IPS-NIHi7 (cell line): ENCODE results near the gene BBS1.

ENCODE experiments used
- DNase-seq: peaks from one replicate; pipeline ENCODE4 v3.0.0; 2012; ENCODE audit warnings: mixed read lengths; ENCODE audit errors: extremely low spot score

BBS1 gene

GRCh38 chr11:66477263-66478201 lies 32.9 kb upstream of the BBS1 start:
- DNase-seq, result no peak

DNA sequence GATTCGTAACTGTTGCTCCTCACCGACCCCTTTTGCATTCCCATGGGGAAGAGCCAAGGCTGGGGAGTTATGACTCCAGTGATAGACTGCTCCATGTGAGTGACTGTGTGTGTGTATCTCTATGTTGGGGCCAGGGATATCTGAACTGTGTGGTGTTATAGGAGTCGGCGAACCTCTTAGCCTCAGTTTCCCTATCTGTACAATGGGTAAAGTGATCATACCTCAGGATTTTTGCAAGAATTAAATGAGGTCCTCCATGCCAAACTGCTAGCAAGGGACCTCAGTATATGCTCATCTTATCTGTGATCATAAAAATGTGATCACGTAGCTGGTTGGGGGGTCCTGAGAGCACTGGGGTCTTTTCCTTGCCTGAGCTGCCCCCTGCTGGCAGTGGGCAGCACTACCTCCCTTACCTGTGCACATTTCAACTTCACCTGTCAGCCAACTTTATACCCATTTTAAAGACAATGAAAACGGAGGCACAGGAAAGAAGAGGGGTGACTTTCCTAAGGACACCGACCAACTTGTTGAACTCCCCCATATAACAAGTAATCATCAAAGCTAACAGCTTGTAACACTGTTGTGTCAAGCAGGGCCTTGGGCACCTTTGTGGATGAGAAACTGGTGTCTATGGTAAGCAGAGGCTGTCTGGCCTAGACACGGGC lies 31.6 kb upstream of the BBS1 start:
- peak; percentile 68 for DNase-seq

- DNase-seq, result no peak
Observed at GRCh38 chr11:66479394-66480116, 30.9 kb upstream of the BBS1 start.

- peak; percentile 100 for DNase-seq
Observed at GRCh38 chr11:66480117-66480938, 30.1 kb upstream of the BBS1 start, which contains the start of gene DPP3. TSS of gene DPP3 (plus strand) at chr11:66480434. CDS start at chr11:66482201, 1,767 bp downstream.

- no peak for DNase-seq
Observed at GRCh38 chr11:66484806-66485380, 25.5 kb upstream of the BBS1 start.

GRCh38 chr11:66488957-66489356 lies 21.5 kb upstream of the BBS1 start:
- no peak for DNase-seq

- DNase-seq, result no peak
Observed at GRCh38 chr11:66489636-66490035, 20.8 kb upstream of the BBS1 start.

- DNase-seq, result peak; percentile 76
Observed at GRCh38 chr11:66491315-66491935, 19.0 kb upstream of the BBS1 start.

- no peak for DNase-seq
Observed at GRCh38 chr11:66492161-66492865, 18.1 kb upstream of the BBS1 start.

- no peak for DNase-seq
Observed at GRCh38 chr11:66493130-66493529, 17.3 kb upstream of the BBS1 start.

GRCh38 chr11:66494458-66494857 lies 16.0 kb upstream of the BBS1 start:
- no peak for DNase-seq

DNA sequence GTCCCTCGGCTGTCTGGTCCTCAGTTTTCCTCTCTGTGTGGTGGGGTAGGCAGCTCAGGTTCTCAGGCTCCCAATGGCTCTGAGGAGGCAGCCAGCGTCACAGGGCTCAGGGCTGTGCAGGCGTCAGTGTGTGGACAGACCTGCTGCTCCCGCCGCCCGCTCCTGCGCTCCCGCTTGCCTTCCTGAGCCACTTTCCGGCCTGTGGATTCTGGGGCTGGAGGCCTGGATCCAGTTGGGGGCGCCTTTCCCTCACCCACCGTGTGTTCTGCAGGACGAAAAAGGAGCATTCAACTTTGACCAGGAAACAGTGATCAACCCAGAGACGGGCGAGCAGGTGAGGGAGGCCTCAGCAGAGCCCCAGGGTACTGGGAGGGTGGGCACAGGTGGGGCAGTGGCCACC lies 15.5 kb upstream of the BBS1 start:
- peak; percentile 38 for DNase-seq

- DNase-seq, result peak; percentile 34
Observed at GRCh38 chr11:66495401-66495854, 15.0 kb upstream of the BBS1 start.

- DNase-seq, result no peak
Observed at GRCh38 chr11:66497206-66497605, 13.2 kb upstream of the BBS1 start.

DNA sequence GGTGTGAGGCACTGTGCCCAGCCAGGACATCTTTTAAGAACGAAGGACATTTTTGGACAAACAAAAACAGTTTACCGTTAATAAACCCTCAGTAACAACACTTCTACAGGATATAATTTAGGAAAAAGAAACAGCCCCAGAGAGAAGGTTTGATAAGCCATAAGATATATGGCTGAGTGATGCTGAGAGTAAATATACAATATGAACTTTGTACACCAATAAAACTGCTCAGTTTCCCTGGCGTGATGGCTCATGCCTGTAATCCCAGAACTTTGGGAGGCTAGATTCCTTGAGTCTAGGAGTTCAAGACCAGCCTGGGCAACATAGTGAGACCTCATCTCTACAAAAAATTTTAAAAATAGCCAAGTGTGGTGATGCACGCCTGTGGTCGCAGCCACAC lies 11.9 kb upstream of the BBS1 start:
- no peak for DNase-seq

GRCh38 chr11:66505276-66505816 lies 5.1 kb upstream of the BBS1 start:
- DNase-seq, result no peak

DNA sequence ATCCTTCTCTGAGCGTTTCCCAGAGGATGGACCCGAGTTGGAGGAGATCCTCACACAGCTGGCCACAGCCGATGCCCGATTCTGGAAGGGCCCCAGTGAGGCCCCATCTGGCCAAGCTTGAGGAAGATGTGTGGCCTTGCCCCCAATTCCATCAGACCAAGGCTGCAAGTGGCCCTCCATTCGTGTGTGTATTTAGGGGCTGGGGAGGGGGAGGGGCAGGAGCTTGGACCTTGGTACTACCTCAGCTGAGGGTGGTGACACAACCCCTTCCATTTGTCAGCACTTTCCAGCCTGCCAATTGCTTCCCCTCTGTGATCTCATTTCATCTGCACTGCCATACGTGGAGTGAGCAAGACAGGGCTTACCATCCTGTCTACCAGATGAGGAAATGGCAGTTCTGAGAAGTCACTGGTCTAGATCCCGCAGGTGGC lies 1.3 kb upstream of the BBS1 start:
- DNase-seq, result no peak

DNA sequence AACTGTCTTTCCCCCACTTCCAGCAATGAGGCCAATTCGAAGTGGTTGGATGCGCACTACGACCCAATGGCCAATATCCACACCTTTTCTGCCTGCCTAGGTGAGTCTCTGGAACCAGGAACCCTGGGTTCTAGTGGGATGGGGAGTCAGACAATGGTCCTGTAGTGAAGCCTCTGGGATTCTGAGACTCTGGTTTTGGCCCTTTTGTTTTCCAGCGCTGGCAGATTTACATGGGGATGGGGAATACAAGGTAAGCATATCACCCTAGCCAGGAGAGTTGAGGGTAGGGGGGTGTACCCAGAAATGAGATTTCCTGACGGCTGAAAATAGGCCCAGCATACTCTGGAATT lies 530 bp downstream of the BBS1 start:
- DNase-seq, result no peak

DNA sequence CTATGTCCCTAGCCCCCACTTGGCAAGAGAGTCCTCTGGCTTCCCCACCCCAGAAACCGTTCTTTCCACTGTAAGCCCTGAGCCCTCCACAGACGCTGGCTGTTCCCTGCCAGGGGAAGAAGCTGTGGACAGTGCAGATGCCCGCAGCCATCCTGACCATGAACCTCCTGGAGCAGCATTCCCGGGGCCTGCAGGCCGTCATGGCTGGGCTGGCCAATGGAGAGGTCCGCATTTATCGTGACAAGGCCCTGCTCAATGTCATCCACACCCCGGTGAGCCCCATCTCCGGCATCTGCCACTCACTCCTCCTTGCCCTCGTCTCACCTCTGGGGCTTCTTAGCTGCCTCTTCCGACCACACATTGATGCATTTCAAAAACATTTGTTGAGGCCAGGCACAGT lies 13.2 kb downstream of the BBS1 start:
- no peak for DNase-seq
